GM19455 (cell line): Measurements from ENCODE around the gene CHAC1.

ENCODE experiments used
- ATAC-seq: cut with Tn5 transposase; IDR thresholded peaks from one replicate; pipeline ENCODE4 v1.9.1; 2021; ENCODE audit not compliant: unreplicated experiment

Gene CHAC1, protein sequence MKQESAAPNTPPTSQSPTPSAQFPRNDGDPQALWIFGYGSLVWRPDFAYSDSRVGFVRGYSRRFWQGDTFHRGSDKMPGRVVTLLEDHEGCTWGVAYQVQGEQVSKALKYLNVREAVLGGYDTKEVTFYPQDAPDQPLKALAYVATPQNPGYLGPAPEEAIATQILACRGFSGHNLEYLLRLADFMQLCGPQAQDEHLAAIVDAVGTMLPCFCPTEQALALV

DNA sequence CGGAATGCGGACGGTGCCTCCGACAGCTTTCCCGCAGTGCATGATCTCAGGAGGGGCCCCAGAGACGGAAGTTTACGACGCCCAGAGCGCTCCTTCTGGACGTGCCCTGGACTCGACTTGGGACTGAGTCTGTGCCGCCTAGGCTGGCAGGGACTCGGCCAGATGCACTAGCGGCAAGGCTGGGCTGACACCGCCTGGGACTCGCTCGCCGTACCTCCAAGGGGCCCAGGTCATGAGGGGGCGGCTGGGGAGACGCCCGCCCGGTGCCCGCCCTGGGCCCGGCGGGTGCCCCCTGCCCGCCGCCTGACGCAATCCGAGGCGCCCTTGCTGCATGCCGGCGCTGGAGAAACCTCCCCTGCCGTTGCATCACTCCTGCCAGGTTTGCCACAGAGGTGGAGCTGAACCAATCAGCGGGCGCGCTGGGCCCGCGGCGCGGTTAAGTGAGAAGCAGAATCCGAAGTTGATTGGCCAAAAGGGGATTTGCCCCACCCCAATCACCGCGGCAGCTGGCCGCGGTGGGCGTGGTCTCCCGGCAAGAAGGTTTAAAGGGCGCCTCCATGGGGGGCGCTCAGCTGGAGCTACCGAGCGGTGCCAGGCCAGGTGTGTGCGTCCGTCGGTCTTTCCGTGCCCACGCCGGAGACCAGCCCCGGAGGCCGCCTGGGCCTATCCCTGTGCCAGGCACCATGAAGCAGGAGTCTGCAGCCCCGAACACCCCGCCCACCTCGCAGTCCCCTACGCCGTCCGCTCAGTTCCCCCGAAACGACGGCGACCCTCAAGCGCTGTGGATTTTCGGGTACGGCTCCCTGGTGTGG is at the start of gene CHAC1:
CHAC1 (plus strand) TSS at position 571 of the 812 bp plus-strand sequence; CDS start at position 684, 113 bp downstream.
- ATAC-seq: peak; percentile 92

DNA sequence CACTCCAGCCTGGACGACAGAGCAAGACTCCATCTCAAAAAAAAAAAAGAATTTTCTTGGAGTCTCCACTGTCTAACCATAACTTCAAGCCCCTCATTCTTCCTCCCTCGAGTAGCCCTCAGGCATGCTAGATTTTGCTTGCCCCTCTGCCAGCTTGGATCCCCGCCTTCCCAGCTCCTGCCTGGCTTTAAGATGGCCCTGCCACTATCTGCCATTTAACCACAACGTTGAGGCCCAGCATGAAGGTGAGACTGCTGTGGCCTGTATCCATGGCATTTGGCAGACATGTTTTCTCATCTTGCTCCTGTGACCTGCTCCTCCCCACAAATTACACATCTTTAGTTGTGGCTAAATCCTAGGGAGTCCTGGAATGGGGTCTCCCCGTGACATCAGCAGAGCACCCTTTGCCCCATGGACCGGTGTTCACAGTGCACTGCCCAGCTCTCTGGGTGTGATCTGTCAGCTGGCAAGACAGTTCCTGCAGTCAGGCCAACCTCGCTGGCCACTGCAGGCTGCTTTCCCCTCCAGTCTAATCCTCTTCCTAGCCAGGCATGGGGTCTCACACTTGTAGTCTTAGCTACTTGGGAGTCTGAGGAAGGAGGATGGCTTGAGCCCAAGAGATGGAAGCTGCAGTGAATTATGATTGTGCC is 48.6 kb upstream of the CHAC1 start:
- ATAC-seq: no peak

DNA sequence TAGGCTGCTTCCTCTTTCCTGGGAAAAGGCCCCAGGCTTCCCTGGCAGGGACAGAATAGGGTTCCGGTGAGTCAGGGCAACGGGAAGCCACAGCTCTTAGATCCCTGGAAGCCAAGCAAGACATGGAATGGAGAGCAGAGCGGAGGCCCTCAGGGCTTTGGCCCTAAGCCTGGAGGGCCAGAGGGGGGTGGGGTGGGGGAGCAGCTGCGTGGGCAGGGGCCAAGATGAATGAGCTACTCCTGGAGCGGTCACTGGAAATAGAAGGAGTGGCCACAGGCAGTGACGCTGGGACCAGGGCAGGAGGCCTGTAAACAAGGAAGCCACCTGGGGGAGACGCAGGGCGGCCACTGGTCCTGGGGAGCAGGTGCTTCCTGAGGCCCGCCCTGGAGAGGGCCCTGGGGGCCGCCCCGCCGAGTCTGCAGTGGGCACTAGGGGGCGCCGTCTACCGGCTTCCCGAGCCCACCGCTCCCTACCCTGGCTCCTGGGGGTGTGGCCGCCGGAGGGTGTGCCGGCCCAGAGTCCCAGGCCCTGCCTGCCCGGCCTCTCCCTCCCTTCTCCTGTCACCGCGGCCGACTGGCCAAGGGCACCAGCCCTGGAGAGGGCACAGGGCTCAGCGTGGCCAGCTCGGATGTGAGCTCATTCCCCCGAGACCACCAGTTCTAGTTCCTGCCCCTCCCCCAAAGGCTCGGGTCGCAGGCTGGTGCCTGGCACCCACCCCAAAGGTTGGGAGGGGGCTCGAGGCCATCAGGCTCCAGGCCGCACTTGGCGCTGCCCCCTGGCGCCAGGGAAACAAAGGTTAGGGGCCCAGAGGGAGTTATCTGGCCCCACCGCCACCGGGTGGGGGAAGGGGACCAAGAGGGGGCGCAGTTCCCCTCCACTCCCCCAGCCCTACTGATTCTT is 46.9 kb upstream of the CHAC1 start:
- ATAC-seq: peak; percentile 70

DNA sequence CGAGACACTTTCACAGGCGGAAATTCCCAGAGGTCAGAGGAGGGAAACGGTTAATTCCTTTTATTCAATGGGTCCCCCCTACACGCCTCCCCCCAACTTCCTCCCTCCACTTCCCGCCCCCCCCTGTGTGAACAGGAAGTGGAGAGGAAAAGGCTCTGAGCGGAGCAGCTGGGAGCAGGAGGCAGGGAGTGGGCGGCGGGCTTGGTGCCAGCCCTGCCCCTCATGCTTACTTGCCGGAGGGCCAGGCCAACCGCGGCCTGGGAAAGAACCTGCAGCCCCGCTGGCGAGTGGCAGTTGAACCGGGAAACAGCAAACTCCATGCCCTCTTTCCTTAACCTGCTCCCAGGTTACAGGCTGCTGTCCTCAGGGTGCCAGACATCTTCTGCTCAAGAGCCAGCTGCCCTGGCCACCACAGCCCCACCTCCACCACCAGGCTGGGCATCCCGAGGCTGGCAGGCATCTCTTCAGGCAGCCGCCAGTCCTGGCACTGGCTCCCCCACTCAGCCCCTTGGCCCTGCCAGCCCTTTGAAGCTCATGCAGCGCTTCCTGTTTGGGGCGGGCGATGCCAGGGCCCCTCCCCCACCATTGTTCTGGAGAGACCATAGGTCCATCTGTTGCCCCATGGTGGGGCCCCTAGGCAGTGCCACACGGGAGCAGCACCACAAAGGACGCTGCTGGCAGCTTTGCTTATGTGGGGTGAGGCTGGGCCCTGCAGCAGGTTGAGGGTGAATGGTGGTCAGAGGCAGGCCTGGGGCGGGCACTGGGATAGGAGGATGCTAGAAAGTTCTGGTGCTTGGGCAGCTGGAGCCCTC is 46.1 kb upstream of the CHAC1 start:
- no peak for ATAC-seq

DNA sequence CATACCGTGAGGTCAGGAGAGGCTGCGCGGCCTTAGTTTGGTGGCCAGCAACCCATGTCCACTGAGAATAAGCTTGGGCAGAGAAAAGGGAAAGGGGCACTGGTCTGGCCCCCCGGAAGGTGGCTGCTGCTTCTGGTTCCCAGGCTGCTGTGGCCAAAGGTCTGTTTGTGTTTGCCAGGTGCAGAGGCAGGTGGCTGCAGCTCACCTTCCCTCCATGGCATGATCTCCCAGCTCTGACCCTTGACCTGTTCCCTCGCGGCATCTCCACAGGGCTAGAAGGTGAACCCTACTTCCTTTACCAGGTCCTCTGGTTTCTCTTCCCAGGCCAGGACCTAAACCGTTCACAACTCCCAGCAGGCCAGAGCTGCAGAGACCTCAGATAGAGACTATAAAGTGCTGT is 45.2 kb upstream of the CHAC1 start:
- no peak for ATAC-seq

DNA sequence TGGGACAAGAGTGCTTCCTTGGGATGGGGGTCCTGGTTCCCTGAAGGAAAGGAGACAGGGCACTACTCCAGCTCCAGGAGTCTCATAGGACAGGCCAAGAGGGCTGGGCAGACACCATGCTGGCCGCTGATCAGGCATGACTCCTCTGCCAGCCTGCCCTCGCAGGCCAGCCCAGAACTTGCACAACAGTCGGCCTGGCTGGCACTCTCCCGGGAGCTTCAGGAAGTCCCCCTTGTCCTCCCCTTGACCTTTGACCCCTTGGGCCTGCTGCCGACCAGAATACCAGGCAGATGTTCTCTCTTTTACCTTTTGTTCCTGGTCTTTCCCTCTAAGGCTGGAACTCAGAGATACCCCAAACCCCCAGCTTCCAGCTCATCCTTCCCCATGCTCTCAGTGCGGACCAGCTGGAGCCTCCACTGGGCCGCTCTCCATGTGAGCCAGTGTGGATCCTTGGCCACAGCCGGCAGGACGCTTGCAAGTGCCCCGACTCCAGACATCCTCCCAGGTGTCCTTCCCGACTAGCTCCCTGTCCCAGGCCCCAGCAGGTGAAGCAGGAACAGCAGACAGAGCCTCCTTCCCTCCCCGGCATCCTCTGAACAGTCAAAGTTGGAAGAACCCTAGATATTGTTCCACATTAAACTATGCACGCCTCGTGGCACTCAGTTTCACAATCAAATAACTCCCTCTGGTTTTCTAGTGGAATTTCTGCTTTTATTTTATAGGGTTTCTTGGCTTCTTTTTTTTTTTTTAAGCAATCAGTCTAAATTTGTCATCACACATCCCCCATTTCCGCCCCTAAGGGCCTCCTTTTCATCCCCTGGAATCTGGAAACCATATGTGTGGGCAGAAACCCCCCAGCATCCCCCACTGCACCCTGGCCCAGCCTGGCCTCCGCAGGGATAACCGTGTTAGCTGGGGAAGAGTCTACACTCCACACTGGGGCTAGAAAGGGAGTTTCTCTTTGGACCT is 43.3 kb upstream of the CHAC1 start:
- ATAC-seq: no peak

DNA sequence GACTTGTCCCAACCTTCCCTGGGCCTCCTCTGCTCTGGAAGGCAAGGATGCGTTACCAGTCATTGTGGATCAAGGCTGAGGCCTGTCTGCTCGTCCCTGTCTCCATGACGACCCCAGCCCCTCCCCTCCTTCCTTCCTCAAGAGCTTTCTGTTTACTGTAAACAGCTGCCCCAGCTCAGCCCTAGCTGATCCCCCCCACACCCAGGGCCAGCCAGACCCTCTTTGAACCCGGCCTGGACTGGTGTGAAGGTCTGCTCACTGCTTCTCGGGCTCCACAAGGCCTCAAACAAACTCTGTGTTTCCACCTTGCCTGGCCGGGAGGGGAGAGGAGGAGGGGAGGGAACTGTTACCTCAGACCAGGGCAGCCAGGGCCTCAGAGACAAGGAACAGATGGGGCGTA is 42.1 kb upstream of the CHAC1 start:
- no peak for ATAC-seq

DNA sequence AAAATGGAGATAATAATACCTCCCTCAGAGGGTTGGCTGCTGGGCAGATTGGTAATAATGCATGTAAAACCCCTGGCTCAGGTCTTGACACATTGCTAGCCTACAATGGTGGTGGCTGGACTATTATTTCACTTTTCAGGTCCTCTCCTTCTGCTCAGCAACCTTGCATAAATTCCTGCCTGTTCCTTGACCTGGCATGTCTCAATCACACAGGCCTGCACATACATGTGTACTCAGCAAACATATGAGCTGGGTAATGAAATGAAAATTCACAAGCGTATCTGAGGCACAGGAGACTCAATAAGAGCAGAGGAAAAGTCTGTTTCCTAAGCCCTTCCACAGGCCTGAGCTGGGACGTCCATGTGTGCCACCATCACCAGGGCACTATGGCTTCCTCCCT is 41.6 kb upstream of the CHAC1 start:
- ATAC-seq: no peak

DNA sequence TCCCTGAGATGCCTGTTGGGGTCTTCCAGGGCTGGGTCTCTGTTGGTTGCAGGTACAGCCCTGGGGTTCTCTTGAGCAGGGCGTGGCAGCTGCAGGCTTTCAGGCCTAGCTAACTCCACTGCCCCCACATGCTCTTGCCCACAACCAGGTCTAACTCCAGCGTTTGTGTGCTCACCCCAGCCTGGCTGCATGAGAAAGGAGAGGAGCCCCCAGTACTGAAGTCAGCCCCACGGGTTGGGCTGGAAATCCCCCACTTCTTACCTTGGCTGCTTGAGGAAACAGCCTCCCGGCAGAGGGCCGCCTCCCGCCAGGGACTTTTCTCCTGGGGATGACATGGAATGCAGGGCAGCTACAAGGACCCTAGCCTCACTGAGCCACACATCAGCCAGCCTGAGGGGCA is 40.8 kb upstream of the CHAC1 start:
- ATAC-seq: no peak

DNA sequence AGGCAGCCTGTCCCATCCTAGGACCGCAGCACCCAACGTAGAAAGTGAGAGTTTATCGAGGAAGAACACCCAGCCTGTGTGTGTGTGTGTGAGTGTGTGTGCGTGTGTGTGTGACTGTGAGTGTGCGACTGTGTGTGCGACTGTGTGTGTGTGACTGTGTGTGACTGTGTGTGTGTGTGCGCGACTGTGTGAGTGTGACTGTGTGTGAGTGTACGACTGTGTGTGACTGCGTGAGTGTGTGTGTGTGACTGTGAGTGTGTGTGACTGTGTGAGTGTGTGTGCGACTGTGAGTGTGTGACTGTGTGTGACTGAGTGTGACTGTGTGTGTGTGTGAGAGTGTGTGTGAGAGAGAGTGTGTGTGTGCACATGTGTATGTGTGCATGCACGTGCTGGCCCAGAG is 39.3 kb upstream of the CHAC1 start:
- ATAC-seq: no peak

DNA sequence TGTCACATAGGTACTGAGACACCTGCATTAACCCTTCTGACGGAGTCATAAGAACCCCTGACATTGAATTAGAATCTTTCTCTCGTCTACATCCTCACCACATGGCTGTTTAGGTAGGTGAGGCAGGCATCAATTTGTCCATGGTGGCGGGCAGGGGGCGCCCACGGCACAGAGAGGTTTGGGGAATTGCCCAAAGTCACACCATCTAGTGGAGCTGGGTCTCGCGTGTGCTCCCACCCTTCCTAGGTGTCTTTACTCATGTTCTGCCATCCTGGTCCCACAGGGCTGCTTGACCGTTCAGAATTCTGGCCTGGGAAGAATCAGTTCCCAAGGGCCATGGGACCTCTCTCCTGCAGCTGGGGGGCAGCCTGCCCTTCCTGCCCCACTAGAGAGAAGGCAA is 38.8 kb upstream of the CHAC1 start:
- ATAC-seq: no peak

DNA sequence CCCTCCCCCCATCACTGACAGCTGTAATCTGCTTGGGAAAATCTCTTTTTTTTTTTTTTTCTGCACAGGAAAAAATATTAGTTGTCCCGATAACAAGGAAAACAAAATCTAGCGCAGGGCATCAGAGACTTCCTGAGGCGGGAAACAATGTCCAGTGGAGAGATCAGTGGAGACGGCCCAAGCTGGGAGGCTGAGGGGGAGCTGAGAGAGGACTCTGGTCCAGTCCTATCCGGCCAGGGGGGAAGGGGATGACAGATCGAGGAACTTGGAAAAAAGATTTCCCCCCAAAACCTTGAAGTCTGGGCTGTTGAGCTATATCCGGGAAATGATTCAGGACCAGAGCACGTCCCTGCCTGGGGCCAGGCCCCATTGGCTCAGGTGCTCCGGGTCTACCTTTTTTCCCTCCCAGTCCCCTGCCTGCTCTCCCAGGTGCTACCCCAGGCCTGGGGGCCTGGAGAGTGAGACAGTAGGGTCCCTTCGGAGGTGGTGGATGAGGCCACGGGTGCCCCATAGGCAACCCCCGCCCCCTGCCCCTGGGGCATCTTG is 38.1 kb upstream of the CHAC1 start:
- no peak for ATAC-seq

DNA sequence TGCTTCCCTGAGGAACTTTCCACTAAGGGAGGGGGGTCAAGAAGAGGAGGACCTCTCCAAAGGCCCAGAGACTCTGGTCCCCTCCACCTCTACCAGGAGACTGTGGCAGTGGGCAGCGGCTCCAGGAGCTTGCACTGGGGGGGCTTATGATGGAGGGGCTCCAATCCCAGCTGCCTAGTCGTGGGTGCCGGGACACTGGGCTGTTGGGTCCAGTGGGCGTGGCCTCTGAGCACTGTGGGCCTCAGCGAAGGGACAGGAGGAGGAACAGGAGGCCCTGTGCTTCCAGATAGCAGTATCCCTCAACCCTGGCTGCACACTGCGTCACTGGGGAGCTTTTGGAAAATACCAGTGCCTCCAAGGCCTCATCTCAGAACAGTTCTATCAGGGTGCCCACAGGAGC is 37.6 kb upstream of the CHAC1 start:
- ATAC-seq: no peak

DNA sequence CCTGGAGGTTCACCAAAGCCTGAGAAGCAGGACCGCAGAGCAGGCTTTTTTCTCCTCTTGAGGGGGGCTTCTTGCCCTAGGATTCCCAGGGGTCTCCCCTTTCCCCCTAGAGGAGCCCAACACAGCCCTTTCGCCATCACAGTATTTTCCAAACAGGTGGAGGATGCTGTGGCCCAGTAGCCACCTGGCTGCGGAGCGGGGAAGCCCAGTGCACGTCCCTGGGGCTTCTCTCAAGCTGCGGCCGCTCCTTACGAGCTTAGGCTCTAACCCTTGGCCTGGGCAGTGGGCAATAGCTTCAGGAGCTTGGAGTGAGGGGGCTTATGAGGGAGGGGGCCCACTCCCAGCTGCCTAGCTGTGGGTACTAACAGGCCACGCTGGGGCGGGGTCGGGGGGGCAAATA is 35.7 kb upstream of the CHAC1 start:
- no peak for ATAC-seq

DNA sequence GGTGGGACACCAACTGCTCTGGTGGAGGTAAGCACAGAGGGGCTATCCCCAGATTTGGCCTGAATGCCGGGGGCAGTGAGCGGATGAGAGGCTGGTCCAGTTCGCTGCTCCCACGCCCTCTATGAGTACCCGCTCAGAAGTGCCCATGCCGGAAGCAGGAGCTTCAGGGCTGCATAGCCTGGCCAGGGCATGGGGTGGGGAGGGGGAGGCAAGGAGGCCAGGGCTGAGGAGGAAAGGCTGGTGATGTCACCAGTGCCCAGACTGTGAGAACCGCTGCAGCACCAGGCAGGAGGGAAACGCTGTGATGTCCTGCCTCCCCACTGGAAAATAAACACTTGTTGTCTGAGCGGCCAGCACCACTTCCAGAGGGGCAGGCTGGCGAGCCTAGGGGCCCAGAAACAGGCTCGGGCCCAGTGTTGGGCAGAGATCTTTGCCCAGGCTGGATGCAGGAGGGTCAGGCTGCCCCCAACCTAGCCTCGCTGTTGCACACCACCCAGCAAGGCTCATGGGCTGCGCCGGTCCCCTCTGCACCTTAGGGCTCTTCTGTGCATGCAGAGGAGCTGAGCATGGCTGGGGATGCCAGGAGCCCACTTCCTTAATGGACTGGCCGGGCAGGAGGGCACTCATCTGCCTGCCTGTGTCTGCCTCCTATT is 35.0 kb upstream of the CHAC1 start:
- no peak for ATAC-seq

DNA sequence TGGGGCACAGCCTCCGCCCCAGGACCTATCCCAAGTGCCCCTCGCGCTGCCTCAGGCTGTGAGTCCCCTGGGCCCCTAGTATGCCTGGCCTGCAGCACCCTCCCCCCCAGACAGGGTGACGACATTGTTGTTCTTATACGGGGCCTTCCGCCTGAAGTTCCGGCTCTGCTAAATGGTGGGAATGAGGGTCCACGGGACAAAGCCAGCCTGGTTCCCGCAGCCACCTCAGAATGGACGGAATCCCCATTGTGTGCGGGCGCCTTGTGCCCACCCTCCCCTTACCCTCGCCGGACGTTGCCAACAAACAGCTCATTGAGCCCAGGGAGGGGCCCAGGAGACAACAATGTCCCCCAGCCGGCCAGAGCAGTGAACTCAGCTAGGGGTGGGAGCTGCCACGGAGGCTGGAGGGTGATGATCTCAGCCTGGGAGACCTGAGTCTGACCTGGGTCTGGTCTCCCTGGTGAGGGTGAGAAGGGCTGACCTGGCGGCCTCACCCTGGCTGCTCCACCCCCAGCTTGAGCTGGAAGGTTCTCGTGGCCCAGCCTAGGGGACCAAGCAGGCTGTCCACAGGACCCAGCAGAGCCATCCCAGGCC is 34.4 kb upstream of the CHAC1 start:
- no peak for ATAC-seq

DNA sequence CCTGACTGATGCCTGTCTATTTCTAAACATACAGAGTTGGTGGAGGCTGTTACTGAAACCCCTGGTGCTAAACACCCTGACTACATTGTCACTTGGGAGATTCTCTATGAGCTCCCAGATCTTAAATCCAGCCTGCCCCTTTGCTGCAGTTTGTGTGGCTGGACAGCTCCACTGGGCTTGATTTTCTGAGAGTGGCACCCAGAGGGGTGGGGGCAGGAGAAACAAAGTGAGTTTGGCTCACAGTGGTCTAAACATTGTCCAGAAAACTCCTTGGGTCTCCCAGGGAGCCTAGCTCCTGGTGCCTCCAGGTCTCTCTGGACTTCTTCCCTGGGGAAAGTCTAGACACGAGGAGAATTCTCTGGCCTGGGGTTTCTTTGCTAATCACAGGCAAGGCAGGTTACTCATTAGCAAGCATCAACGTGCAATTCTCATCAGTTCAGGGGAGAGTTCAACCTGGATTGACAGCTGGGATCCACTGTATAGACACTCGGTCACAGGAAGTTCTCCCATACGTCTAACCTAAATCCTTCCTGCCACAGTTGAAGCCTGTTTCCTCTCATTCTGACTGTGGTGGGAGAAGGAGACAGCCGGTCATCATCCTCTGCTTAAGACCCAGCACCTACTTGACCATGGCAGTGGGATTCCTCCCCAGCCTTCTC is 31.2 kb upstream of the CHAC1 start:
- no peak for ATAC-seq
